ENCODE results near the gene TMEM106A.
"Not testable (repeated sequence)": the region's sequence is repeated elsewhere in the genome, so short reads cannot be mapped to it uniquely, and the experiment has no call there.

The TMEM106A gene

DNA sequence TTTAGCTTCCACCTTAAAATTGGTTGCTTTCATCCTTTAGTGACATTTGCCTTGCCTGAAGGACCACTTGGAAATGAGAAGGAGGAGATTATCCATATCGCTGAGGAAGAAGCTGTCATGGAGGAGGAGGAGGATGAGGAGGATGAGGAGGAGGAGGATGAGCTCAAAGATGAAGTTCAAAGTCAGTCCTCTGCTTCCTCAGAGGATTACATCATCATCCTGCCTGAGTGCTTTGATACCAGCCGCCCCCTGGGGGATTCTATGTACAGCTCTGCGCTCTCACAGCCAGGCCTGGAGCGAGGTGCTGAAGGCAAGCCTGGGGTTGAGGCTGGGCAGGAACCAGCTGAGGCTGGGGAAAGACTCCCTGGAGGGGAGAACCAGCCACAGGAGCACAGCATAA lies 11.5 kb upstream of the TMEM106A start:
- Mint-ChIP-seq H3K4me1 (peaks cover 5% of the 10 kb centered on the region), H3K36me3 (peaks cover 100% of the 10 kb centered on the region), H3K27ac (peak overlapping the region; percentile 71), H3K4me3 (no peak overlapping the region), H3K9me3 (no peaks in the 10 kb centered on the region)
- no peak for ATAC-seq
- no peak for DNase-seq (ENCODE audit: low spot score in 2 of 2)

DNA sequence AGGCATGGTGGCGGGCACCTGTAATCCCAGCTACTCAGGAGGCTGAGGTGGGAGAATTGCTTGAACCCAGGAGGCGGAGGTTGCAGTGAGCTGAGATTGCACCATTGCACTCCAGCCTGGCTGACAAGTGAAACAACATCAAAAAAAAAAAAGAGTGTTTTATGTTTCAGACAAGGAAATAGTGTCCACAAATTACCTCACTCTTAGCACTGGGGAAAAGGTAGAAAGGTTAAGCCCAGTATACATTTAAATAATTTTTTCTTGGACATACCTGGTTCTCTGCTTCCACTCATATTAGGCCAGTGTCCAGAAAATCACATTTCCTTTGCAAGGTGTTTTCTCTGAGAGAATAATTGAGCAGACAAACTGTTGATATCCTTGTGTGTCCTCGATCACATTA lies 8.7 kb upstream of the TMEM106A start:
- peaks cover 90% of the 10 kb centered on the region for H3K36me3 Mint-ChIP-seq
- H3K4me1 Mint-ChIP-seq; DNase-seq (ENCODE audit: low spot score in 2 of 2); H3K27ac Mint-ChIP-seq; ATAC-seq; H3K4me3 Mint-ChIP-seq; H3K9me3 Mint-ChIP-seq: not testable (repeated sequence)

DNA sequence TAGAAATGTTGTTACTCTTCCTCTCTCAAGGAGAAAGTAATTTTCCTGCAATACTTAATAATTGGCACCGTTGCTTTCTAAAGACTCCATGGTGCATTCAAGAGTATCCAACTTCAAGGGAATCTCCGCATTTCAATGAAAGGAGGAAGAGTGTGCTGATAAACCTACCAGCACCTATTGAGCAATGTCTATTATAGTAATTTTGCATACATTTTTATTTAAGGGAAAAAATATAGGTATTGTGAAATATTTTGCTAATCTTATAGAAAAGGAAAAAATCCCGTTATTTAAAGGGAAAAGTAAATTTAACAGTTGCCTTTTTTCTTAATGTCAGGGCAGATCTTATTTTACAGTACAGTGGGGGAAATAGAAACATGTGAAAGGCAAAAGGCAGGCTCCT lies 1.1 kb upstream of the TMEM106A start:
- Mint-ChIP-seq H3K27ac (peak overlapping the region; percentile 97), H3K36me3 (peaks cover 56% of the 10 kb centered on the region), H3K9me3 (no peaks in the 10 kb centered on the region), H3K4me3 (peak overlapping the region; percentile 97), H3K4me1 (peaks cover 34% of the 10 kb centered on the region)
- ATAC-seq, result no peak
- DNase-seq (ENCODE audit: low spot score in 2 of 2), result no peak

DNA sequence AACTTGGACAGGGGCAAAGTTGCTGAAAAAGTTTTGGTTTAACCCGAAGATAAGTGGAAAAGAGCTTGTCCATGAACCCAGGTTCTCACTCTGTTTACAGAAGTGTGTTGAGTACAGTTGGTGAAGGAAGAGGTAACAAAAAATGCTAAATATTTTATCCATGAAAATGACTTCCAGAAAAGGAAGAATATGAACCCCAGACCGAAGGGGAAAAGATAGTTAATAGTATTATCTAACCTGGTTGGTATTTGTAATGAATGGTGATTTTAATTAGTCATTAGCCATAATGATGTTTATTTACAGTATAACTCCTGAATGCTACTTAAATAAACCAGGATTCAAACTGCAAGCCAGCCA lies 574 bp upstream of the TMEM106A start:
- no peak for ATAC-seq
- Mint-ChIP-seq H3K4me1 (peaks cover 38% of the 10 kb centered on the region), H3K4me3 (peak overlapping the region; percentile 97), H3K36me3 (peaks cover 56% of the 10 kb centered on the region), H3K27ac (peak overlapping the region; percentile 97), H3K9me3 (no peaks in the 10 kb centered on the region)
- DNase-seq (ENCODE audit: low spot score in 2 of 2), result no peak

DNA sequence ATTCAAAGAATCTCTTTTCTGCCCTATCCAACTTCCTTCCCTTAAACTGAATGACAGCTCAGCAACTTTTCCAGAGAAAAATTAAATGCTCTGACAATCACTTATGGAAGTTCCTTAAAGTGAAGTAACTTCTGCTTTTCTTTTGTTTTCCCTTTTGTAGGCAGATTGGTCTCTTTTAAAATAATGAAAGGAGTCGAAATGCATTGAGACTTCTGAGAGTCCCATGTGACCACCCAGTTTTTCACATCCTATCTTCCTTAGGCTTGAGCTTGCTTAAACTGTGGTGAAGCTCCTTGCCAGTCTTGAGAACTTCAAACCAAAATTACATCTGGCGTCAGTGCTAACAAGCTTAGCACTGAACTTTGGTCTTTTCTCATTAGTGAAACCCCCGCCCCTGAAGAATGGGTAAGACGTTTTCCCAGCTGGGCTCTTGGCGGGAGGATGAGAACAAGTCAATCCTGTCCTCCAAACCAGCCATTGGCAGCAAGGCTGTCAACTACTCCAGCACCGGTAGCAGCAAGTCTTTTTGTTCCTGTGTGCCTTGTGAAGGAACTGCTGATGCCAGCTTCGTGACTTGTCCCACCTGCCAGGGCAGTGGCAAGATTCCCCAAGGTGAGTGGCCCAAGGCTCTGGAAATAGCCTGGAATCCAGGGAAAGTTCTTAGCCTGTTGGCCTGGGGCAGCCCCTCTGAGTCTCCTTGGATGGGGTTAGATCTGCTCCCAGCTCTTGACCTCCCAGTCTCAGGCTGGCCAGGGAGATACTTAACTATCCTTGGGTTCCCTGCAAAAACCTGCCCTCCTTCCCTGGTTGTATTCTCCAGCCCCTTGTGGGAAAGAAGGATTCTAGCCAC lies 1.2 kb downstream of the TMEM106A start:
- no peak for ATAC-seq
- DNase-seq (ENCODE audit: low spot score in 2 of 2), result no peak
- Mint-ChIP-seq H3K4me1 (peaks cover 43% of the 10 kb centered on the region), H3K4me3 (peak overlapping the region; percentile 97), H3K9me3 (no peaks in the 10 kb centered on the region), H3K36me3 (peaks cover 64% of the 10 kb centered on the region), H3K27ac (peak overlapping the region; percentile 97)

DNA sequence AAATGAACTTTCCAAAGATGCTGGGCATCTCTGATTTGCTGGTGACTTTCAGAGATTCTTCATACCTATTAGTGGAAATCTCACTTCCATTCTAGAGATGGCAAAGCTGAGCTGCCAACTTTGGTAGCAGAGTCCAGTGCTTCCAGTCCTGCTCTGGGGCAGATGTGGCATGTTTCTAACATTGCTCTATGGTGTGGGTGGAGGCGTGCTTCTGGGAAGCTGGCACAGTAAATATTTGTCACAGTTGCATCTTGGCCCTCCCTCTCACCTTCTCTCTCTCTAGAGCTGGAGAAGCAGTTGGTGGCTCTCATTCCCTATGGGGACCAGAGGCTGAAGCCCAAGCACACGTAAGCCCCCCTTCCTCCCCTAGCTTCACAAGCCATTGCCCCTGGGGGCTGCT lies 1.9 kb downstream of the TMEM106A start:
- no peak for ATAC-seq
- no peak for DNase-seq (ENCODE audit: low spot score in 2 of 2)
- Mint-ChIP-seq H3K36me3 (peaks cover 67% of the 10 kb centered on the region), H3K4me3 (peak overlapping the region; percentile 97), H3K9me3 (no peaks in the 10 kb centered on the region), H3K4me1 (peaks cover 46% of the 10 kb centered on the region), H3K27ac (peak overlapping the region; percentile 97)

DNA sequence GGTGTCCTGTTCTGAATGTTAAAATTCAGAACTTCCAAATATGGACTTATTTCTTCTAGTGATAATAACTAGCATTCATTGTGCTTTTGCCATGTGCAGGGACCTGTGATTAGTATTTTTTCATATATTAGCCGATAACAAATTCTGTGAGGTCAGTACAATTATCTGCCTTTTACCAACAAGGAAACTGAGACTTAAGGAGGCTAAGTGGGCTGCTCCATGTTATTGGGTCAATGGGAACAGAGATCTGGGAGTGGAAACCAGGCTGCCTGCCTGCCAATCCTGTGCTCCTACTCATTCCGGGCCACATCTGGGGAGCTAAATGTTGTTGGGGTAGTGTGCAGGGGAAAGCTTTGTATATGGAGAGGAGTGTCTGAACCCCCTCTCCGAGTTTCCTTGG lies 3.7 kb downstream of the TMEM106A start:
- no peak overlapping the region for H3K4me3 Mint-ChIP-seq
- H3K4me1 Mint-ChIP-seq, result peaks cover 46% of the 10 kb centered on the region
- peak overlapping the region; percentile 50 for H3K27ac Mint-ChIP-seq
- no peak for ATAC-seq
- H3K9me3 Mint-ChIP-seq, result no peaks in the 10 kb centered on the region
- H3K36me3 Mint-ChIP-seq, result peaks cover 62% of the 10 kb centered on the region
- DNase-seq (ENCODE audit: low spot score in 2 of 2), result no peak

DNA sequence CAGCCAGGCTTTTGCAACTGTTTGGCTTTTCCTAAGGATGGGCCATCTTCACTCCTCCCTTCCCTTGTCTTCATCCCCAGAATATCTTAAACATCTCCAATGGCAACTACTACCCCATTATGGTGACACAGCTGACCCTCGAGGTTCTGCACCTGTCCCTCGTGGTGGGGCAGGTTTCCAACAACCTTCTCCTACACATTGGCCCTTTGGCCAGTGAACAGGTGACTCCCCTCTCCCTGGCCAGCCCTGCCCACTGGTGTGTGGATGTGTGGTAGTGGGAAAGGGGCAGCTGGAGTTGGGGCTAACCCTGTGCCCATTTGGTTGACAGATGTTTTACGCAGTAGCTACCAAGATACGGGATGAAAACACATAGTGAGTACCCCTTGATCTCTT lies 4.7 kb downstream of the TMEM106A start:
- no peak overlapping the region for H3K4me3 Mint-ChIP-seq
- H3K36me3 Mint-ChIP-seq, result peaks cover 63% of the 10 kb centered on the region
- H3K4me1 Mint-ChIP-seq, result peaks cover 38% of the 10 kb centered on the region
- peak overlapping the region; percentile 50 for H3K27ac Mint-ChIP-seq
- no peak for DNase-seq (ENCODE audit: low spot score in 2 of 2)
- no peaks in the 10 kb centered on the region for H3K9me3 Mint-ChIP-seq
- ATAC-seq, result no peak

DNA sequence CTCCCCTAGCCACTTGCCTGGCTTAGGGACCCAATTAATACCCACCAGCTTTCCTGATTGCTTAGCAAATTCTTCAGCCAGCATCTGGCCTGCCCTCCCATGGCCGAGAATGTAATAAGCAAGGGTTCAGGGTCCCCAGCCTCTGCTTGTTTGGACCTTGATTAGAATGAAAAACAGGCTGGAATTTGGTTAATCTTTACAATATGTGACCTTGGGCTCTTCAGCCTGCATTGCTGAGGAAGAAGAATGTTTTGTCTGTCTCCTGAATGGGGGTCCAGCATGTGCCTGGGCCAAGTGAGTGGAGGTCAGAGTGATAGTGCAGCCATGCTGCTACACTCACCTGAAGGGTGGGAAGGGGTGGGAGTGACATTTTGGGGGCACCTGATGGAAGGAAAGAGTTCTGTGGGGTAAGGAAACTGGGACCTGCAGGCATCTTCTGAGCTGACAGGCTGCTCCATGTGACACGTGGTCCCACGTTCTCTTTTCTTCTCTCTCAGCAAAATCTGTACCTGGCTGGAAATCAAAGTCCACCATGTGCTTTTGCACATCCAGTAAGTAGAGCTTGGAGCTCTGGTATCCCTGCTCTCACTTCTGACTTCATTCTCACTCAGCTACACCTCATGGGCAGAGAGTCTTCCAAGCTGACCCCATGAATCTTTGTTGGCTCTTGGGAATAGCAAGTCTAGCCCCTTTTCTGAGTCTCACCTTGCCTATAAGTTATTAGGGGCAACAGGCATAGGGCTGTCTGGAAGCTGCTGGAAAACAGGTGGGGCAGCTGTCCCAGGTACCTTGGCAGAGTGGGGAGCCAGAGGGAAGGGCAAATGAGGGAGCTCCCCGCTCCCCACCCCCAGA lies 5.3 kb downstream of the TMEM106A start:
- H3K4me1 Mint-ChIP-seq, result peaks cover 36% of the 10 kb centered on the region
- H3K9me3 Mint-ChIP-seq, result no peaks in the 10 kb centered on the region
- no peak overlapping the region for H3K4me3 Mint-ChIP-seq
- H3K36me3 Mint-ChIP-seq, result peaks cover 62% of the 10 kb centered on the region
- peak overlapping the region; percentile 53 for H3K27ac Mint-ChIP-seq
- ATAC-seq, result no peak
- no peak for DNase-seq (ENCODE audit: low spot score in 2 of 2)

DNA sequence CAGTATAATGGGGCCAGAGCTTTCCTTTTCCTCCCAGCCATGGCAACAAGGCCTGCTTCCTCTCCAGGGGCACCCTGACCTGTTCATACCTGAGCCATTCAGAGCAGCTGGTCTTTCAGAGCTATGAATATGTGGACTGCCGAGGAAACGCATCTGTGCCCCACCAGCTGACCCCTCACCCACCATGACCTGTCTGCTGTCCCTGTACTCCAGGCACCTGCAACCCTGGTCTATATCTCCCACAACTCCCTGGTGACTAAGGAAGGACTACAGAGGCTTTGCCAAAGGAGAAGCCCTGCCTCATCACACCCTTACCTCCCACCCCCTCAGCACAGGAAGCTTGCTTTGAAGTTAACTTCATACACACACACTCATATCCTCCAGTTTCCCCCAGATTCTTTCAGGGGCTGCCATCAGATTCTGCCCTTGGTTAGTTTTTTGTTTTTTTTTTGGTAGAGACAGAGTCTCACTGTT lies 6.0 kb downstream of the TMEM106A start:
- no peak overlapping the region for H3K4me3 Mint-ChIP-seq
- no peak for DNase-seq (ENCODE audit: low spot score in 2 of 2)
- peaks cover 63% of the 10 kb centered on the region for H3K36me3 Mint-ChIP-seq
- H3K27ac Mint-ChIP-seq, result peak overlapping the region; percentile 53
- peak; percentile 44 for ATAC-seq
- H3K4me1 Mint-ChIP-seq, result peaks cover 29% of the 10 kb centered on the region
- no peaks in the 10 kb centered on the region for H3K9me3 Mint-ChIP-seq

DNA sequence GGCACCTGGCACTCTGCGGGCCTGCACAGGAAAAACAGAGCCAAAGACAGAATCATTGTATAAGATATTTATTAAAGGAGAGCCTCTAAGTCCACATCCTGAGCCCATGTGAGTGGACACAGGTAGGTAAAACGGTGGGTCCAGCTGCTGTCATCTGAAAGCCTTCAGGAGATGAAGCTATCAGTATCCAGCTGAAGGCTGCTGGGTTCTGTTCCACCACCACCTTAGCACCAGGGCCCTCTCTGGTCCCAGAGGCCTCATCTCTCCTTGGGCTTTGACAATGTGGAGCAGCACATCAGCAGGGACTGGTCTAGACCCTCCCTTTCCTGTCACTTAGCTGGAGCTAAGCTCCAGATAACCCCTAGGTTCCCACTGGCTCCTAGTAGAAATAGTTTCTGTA lies 7.3 kb downstream of the TMEM106A start:
- H3K4me3 Mint-ChIP-seq, result no peak overlapping the region
- DNase-seq (ENCODE audit: low spot score in 2 of 2) (peak in 1 of 2 donors; percentile 30), ATAC-seq (no peak)
- peaks cover 16% of the 10 kb centered on the region for H3K4me1 Mint-ChIP-seq
- no peaks in the 10 kb centered on the region for H3K9me3 Mint-ChIP-seq
- H3K27ac Mint-ChIP-seq, result peak overlapping the region; percentile 53
- peaks cover 71% of the 10 kb centered on the region for H3K36me3 Mint-ChIP-seq

DNA sequence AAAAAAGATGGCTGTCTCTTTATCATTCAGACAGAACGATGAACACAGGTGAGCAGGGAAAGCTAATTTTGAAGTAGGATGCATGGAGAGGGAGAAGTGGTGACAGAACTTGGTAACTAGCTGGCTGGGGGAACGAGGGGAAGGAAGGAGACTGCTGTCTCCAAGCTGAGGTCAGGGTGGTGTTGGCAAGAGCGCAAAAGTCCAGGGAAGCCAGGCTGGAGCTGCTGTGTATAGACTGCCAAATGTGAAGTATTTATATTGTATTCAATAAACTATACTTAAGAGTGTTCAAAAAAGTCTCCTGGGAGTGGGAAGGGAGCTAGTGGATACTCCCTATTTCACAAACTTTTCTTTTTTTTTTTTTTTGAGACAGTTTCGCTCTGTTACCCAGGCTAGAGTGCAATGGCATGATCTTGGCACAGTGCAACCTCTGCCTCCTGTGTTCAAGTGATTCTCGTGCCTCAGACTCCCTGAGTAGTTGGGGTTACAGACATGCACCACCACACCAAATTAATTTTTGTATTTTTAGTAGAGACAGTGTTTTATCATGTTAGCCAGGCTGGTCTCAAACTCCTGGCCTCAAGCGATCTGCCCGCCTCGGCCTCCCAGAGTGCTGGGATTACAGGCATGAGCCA lies 8.2 kb downstream of the TMEM106A start:
- Mint-ChIP-seq H3K4me3 (no peak overlapping the region), H3K4me1 (peaks cover 15% of the 10 kb centered on the region), H3K9me3 (no peaks in the 10 kb centered on the region), H3K27ac (peak overlapping the region; percentile 53), H3K36me3 (peaks cover 71% of the 10 kb centered on the region)
- ATAC-seq (no peak), DNase-seq (ENCODE audit: low spot score in 2 of 2) (peak in 1 of 2 donors; percentile 32)

DNA sequence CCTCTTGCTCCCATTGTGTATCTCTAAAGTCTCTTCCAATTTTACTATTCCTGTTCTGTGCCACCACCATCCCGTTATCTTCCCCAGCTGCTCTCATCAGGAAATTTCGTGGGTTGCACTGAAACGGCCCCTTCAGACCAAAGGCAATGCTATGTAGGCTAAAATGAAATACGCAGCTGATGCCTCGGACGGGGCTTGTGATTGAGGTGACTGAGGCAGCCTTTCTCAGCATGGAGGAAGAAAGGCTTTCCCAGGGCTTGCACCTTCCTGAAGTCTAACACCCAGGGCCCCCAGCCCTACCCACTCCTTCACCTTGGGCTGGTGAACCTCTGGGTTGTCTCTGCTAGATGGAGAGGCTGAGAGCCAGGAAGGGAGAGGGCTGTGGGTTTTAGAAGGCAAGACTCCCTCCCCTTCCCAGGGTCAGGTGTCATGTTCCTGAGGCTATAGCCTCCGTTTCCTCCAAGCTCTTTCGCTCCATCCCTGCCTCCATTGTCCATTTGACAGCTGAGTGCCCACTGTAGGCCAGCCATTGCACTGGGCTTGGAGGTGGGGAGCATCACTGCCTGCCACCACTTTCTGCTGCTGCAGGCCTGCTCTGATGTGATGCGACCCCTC lies 8.9 kb downstream of the TMEM106A start:
- DNase-seq (ENCODE audit: low spot score in 2 of 2) (peak in 1 of 2 donors; percentile 44), ATAC-seq (no peak)
- H3K27ac Mint-ChIP-seq, result peak overlapping the region; percentile 58

DNA sequence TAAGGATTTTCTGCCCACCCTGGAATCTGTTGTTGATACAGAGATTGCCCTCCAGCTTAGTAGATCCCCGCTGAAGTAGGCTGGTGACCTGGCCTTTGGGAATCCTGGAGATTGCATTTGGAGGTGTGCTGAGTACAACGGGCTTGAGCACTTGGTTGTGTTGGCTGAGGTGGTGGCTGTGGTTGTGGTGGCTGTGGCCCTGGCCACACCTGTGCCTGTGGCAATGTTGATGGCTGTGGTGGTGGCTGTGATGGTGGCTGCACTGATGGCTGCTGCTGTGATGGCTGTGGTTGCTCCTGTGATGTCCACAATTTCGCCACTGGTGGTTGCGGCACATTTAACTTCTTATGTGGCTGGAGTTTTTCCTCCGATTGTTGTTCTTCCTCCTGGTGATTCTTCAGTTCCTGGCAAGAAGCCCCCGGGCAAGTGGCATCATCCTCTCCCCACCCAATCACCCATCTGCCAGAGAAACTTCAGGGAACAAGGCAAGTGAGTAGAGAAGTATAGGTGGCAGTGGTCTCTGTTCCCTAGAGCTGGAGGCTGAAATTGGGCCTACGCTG lies 12.6 kb downstream of the TMEM106A start:
- H3K4me1 Mint-ChIP-seq, result no peaks in the 10 kb centered on the region
- ATAC-seq (no peak), DNase-seq (ENCODE audit: low spot score in 2 of 2) (peak in 1 of 2 donors; percentile 44)
- H3K4me3 Mint-ChIP-seq, result no peak overlapping the region
- H3K27ac Mint-ChIP-seq, result no peak overlapping the region
- no peaks in the 10 kb centered on the region for H3K9me3 Mint-ChIP-seq
- H3K36me3 Mint-ChIP-seq, result peaks cover 53% of the 10 kb centered on the region

More for the DNA sequence above, 8.9 kb downstream of the TMEM106A start:
- Mint-ChIP-seq H3K36me3 (peaks cover 66% of the 10 kb centered on the region), H3K4me3 (no peak overlapping the region), H3K4me1 (peaks cover 12% of the 10 kb centered on the region), H3K9me3 (no peaks in the 10 kb centered on the region)
